IPS DF 6.9 (cell line): ENCODE measurements around the gene SLAIN1.

ENCODE experiments used
- DNase-seq: peaks from one replicate; pipeline ENCODE4 v3.0.0-alpha.2; 2013; ENCODE audit warnings: low read depth, low spot score
- H3K27ac ChIP-seq: one replicate; pipeline ENCODE4 v1.5.1; 2013; ENCODE audit warnings: low read length, control low read depth
- H3K27me3 ChIP-seq: 2 replicates; pipeline ENCODE4 v1.6.1; 2013; ENCODE audit warnings: mild to moderate bottlenecking, low read length; ENCODE audit not compliant: control insufficient read depth, insufficient read depth
- H3K36me3 ChIP-seq: 2 replicates; pipeline ENCODE4 v1.6.1; 2013; ENCODE audit warnings: low read length; ENCODE audit not compliant: control insufficient read depth, insufficient read depth
- H3K4me1 ChIP-seq: 2 replicates; pipeline ENCODE4 v1.6.1; 2013; ENCODE audit warnings: low read length; ENCODE audit not compliant: control insufficient read depth, insufficient read depth
- H3K4me3 ChIP-seq: 2 replicates; pipeline ENCODE4 v1.5.1; 2013; ENCODE audit warnings: mild to moderate bottlenecking, low read length
- H3K9me3 ChIP-seq: 2 replicates; pipeline ENCODE4 v1.6.1; 2013; ENCODE audit warnings: low read length, inconsistent platforms; ENCODE audit not compliant: control insufficient read depth, insufficient read depth
- WGBS: extraction: QIAGEN DNeasy Blood & Tissue Kit; methylation state at CpG from one replicate; pipeline ENCODE4 v1.1.7; 2013; ENCODE audit warnings: mixed read lengths, missing lambda C conversion rate; ENCODE audit not compliant: insufficient read length, insufficient coverage; 5-methylcytosine and 5-hydroxymethylcytosine counted together

Gene SLAIN1

GRCh38 chr13:77789376-77789775 lies 91.9 kb downstream of the SLAIN1 start:
- no peak for DNase-seq

GRCh38 chr13:77800219-77800618 lies 102.7 kb downstream of the SLAIN1 start:
- Histone ChIP-seq H3K4me1 (no peaks in the 10 kb centered on the region), H3K36me3 (no peaks in the 10 kb centered on the region), H3K4me3 (no peak overlapping the region), H3K9me3 (no peaks in the 10 kb centered on the region), H3K27ac (no peak overlapping the region), H3K27me3 (no peaks in the 10 kb centered on the region)
- no CpG with 5 or more reads among the region's 3 CpGs for WGBS
- DNase-seq = no peak

More at GRCh38 chr13:77789376-77789775, 91.9 kb downstream of the SLAIN1 start:
- H3K27me3 ChIP-seq = no peaks in the 10 kb centered on the region
- H3K9me3 ChIP-seq = peaks cover 2% of the 10 kb centered on the region; the same call in 1 of the 2 replicates
- no peaks in the 10 kb centered on the region for H3K4me1 ChIP-seq
- H3K27ac ChIP-seq = no peak overlapping the region
- H3K4me3 ChIP-seq = no peak overlapping the region
- H3K36me3 ChIP-seq = no peaks in the 10 kb centered on the region
- no CpG with 5 or more reads among the region's 1 CpG for WGBS

GRCh38 chr13:77806518-77806917 lies 109.0 kb downstream of the SLAIN1 start:
- Histone ChIP-seq H3K27me3 (no peaks in the 10 kb centered on the region), H3K9me3 (no peaks in the 10 kb centered on the region), H3K27ac (no peak overlapping the region), H3K4me1 (no peaks in the 10 kb centered on the region; the same call in 1 of the 2 replicates), H3K4me3 (no peak overlapping the region), H3K36me3 (no peaks in the 10 kb centered on the region)
- no CpG with 5 or more reads among the region's 1 CpG for WGBS
- no peak for DNase-seq

GRCh38 chr13:77807431-77808135 lies 110.1 kb downstream of the SLAIN1 start:
- no peak for DNase-seq
- Histone ChIP-seq H3K4me3 (no peak overlapping the region), H3K27ac (no peak overlapping the region), H3K9me3 (no peaks in the 10 kb centered on the region), H3K27me3 (no peaks in the 10 kb centered on the region), H3K36me3 (no peaks in the 10 kb centered on the region), H3K4me1 (no peaks in the 10 kb centered on the region; the same call in 1 of the 2 replicates)
- no CpG with 5 or more reads among the region's 6 CpGs for WGBS

GRCh38 chr13:77810430-77810829 lies 112.9 kb downstream of the SLAIN1 start:
- H3K4me1 ChIP-seq = no peaks in the 10 kb centered on the region; the same call in 1 of the 2 replicates
- WGBS = no CpG with 5 or more reads among the region's 2 CpGs
- H3K27me3 ChIP-seq = no peaks in the 10 kb centered on the region
- no peaks in the 10 kb centered on the region for H3K9me3 ChIP-seq
- no peak for DNase-seq
- H3K36me3 ChIP-seq = no peaks in the 10 kb centered on the region
- no peak overlapping the region for H3K27ac ChIP-seq
- no peak overlapping the region for H3K4me3 ChIP-seq

- Histone ChIP-seq H3K27me3 (no peaks in the 10 kb centered on the region), H3K4me3 (no peak overlapping the region), H3K36me3 (no peaks in the 10 kb centered on the region), H3K4me1 (no peaks in the 10 kb centered on the region; the same call in 1 of the 2 replicates), H3K27ac (no peak overlapping the region), H3K9me3 (no peaks in the 10 kb centered on the region)
- DNase-seq = no peak
- WGBS = no CpG with 5 or more reads among the region's 3 CpGs
Measured at GRCh38 chr13:77810878-77811277, 113.4 kb downstream of the SLAIN1 start.

GRCh38 chr13:77811381-77811780 lies 113.9 kb downstream of the SLAIN1 start:
- Histone ChIP-seq H3K4me3 (no peak overlapping the region), H3K9me3 (no peaks in the 10 kb centered on the region), H3K27ac (no peak overlapping the region), H3K27me3 (no peaks in the 10 kb centered on the region), H3K36me3 (no peaks in the 10 kb centered on the region), H3K4me1 (no peaks in the 10 kb centered on the region; the same call in 1 of the 2 replicates)
- no CpG with 5 or more reads among the region's 2 CpGs for WGBS
- DNase-seq = no peak

GRCh38 chr13:77811981-77812380 lies 114.5 kb downstream of the SLAIN1 start:
- Histone ChIP-seq H3K27ac (no peak overlapping the region), H3K9me3 (no peaks in the 10 kb centered on the region), H3K27me3 (no peaks in the 10 kb centered on the region), H3K4me1 (no peaks in the 10 kb centered on the region; the same call in 1 of the 2 replicates), H3K36me3 (no peaks in the 10 kb centered on the region), H3K4me3 (no peak overlapping the region)
- DNase-seq = no peak
